Pancreas (tissue), 10 donors: ENCODE measurements around the gene PFDN1. TPM values are rescaled to one million over a fixed set of nuclear protein-coding genes. Genes with fewer than 3 reads are reported as not detected.
A peak's percentile ranks its signal among the peaks of the same experiment; 100 is the strongest.

Source experiments
- ATAC-seq, 4 donors: fragments of 200-7000 bp; cut with Tn5 transposase; one replicate each; pipeline versions ENCODE4 v1.8.0 to v1.9.1; 2020; ENCODE audit warnings: mild to moderate bottlenecking in 4 of 4, moderate library complexity in 4 of 4
- DNase-seq, 6 donors: peaks; one replicate each; pipeline ENCODE4 v3.0.0-alpha.2; 2020
- FAIRE-seq: peaks from 2 replicates; lab custom pipeline; 2012; peaks lifted over from hg19 to GRCh38; lab: Jason Lieb, UNC
- H3K27ac ChIP-seq, 4 donors: fragments of 200-600 bp; sonication (generic); 1 replicate in 3 of 4; 2 replicates in 1 of 4; pipeline versions ENCODE4 v1.5.0 to v1.8.0; 2020
- H3K27me3 ChIP-seq, 4 donors: fragments of 200-600 bp; one replicate each; pipeline ENCODE4 v1.8.0; 2021
- H3K36me3 ChIP-seq, 3 donors: fragments of 200-600 bp; sonication (generic) in 1 of 3; one replicate each; pipeline versions ENCODE4 v1.5.0 to v1.8.0; 2020 to 2021
- H3K4me1 ChIP-seq, 3 donors: fragments of 200-600 bp; one replicate each; pipeline ENCODE4 v1.8.0; 2021
- H3K4me3 ChIP-seq, 4 donors: fragments of 200-600 bp; sonication (generic) in 2 of 4; one replicate each; pipeline versions ENCODE4 v1.5.0 to v1.8.0; 2020 to 2021
- H3K9me3 ChIP-seq, 4 donors: fragments of 200-600 bp; one replicate each; pipeline ENCODE4 v1.8.0; 2021
- WGBS, 2 donors: extraction: QIAGEN DNeasy Blood & Tissue Kit; methylation state at CpG; one replicate each; pipeline ENCODE4 v1.1.7; 2013; 5-methylcytosine and 5-hydroxymethylcytosine counted together
- intact Hi-C, 3 donors: fragments of 100-400 bp; cut with DNase I; formaldehyde crosslinking; loops; one replicate each; pipeline versions ENCODE4 v1.11.1 to v1.14.2; 2022
- polyA plus RNA-seq, 2 donors: library from polyadenylated mRNA; stranded (reverse); fragments of 200-250 nt; gene quantifications; one replicate each; pipeline ENCODE4 v1.2.3, GENCODE V29; 2013
- total RNA-seq, 6 donors: library from RNA; stranded (reverse); fragmentation: NEBNext Ultra II Directional in 4 of 6; extraction: Animal tissue kit (Norgen Biotek cat#: 25700) in 4 of 6; gene quantifications; one replicate each; pipeline versions ENCODE4 v1.2.1 to v1.2.4, GENCODE V29; 2021 to 2023
- TF ChIP-seq, protein P1 (sequence below), 4 donors: fragments of 200-600 bp; sonication (generic) in 3 of 4; IDR thresholded peaks; one replicate each; pipeline versions ENCODE4 v1.5.0 to v1.8.0; 2021; ENCODE audit warnings: antibody characterized with exemption in 4 of 4
- donor health status: healthy with polysubstance abuse.
- donor health status: DM: no; HTN: no; CAD: no; lungs with moderate emphysema.
- donor health status: DM: no; HTN: no; CAD: no.
- donor health status: control.
- donor health status: control.
- donor health status: Bipolar disorder and iron deficiency.
- donor health status: DM: yes; HTN: yes; CAD: no.
- donor health status: DM: no; HTN: no; CAD: no.
- donor health status: DM: no; HTN: no; CAD: no.
- donor health status: DM: yes; HTN: yes; CAD: no.

Gene PFDN1
- total and polyA plus RNA-seq, 8 donors = 10.5 to 43.9 (median 17.5) TPM

GRCh38 chr5:140303966-140304365 is 1.1 kb upstream of the PFDN1 start:
- no peak for DNase-seq
- Histone ChIP-seq H3K4me1 (peaks cover 0 to 15% (median 0%) of the 10 kb centered on the region in 3 donors), H3K9me3 (no peaks in the 10 kb centered on the region), H3K36me3 (no peaks in the 10 kb centered on the region), H3K27me3 (no peaks in the 10 kb centered on the region), H3K4me3 (peak overlapping the region in 1 of 4 donors; percentile 73), H3K27ac (no peak overlapping the region)
- no peak for ATAC-seq
- intact Hi-C loops = no loop called here
- WGBS, 2 donors = 77 to 88% methylated on average over 15 of the region's 15 CpGs
- TF ChIP-seq, protein P1, sequence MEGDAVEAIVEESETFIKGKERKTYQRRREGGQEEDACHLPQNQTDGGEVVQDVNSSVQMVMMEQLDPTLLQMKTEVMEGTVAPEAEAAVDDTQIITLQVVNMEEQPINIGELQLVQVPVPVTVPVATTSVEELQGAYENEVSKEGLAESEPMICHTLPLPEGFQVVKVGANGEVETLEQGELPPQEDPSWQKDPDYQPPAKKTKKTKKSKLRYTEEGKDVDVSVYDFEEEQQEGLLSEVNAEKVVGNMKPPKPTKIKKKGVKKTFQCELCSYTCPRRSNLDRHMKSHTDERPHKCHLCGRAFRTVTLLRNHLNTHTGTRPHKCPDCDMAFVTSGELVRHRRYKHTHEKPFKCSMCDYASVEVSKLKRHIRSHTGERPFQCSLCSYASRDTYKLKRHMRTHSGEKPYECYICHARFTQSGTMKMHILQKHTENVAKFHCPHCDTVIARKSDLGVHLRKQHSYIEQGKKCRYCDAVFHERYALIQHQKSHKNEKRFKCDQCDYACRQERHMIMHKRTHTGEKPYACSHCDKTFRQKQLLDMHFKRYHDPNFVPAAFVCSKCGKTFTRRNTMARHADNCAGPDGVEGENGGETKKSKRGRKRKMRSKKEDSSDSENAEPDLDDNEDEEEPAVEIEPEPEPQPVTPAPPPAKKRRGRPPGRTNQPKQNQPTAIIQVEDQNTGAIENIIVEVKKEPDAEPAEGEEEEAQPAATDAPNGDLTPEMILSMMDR (IDR thresholded peaks at IDR 0.05) = no peak
- no peak for FAIRE-seq

GRCh38 chr5:140301136-140301535 is 1.8 kb downstream of the PFDN1 start:
- H3K27me3 ChIP-seq = no peaks in the 10 kb centered on the region
- H3K27ac ChIP-seq = no peak overlapping the region
- ATAC-seq (no peak), DNase-seq (no peak), FAIRE-seq (no peak)
- peaks cover 0 to 15% (median 0%) of the 10 kb centered on the region in 3 donors for H3K4me1 ChIP-seq
- TF ChIP-seq, protein P1 (IDR thresholded peaks at IDR 0.05) = no peak
- H3K4me3 ChIP-seq = no peak overlapping the region
- no peaks in the 10 kb centered on the region for H3K36me3 ChIP-seq
- H3K9me3 ChIP-seq = no peaks in the 10 kb centered on the region
- 64 to 75% methylated on average over 1 of the region's 1 CpG for WGBS, 2 donors
- intact Hi-C loops = no loop called here

DNA sequence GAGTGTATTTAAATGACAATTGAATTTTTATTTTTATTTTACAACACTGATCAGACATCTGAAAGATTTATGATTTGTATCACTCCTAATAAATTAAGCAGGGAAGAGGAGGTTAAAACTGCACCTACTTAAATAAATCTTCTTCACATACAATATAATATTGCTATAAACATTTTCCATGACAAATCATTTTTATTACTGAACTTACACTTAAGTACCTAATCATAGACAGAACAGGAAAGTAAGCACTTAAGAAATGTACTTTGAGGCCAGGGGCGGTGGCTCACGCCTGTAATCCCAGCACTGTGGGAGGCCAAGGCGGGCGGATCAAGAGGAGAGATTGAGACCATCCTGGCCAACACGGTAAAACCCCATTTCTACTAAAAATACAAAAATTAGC is 3.8 kb downstream of the PFDN1 start:
- intact Hi-C loops = no loop called here
- Histone ChIP-seq H3K9me3 (no peaks in the 10 kb centered on the region), H3K4me3 (no peak overlapping the region), H3K4me1 (peaks cover 0 to 24% (median 11%) of the 10 kb centered on the region in 3 donors), H3K27ac (peak overlapping the region in 1 of 4 donors; percentile 10), H3K27me3 (no peaks in the 10 kb centered on the region), H3K36me3 (no peaks in the 10 kb centered on the region)
- FAIRE-seq (no peak), DNase-seq (no peak), ATAC-seq (no peak)
- 95 to 96% methylated on average over 5 of the region's 5 CpGs for WGBS, 2 donors
- TF ChIP-seq, protein P1 (IDR thresholded peaks at IDR 0.05) = no peak

DNA sequence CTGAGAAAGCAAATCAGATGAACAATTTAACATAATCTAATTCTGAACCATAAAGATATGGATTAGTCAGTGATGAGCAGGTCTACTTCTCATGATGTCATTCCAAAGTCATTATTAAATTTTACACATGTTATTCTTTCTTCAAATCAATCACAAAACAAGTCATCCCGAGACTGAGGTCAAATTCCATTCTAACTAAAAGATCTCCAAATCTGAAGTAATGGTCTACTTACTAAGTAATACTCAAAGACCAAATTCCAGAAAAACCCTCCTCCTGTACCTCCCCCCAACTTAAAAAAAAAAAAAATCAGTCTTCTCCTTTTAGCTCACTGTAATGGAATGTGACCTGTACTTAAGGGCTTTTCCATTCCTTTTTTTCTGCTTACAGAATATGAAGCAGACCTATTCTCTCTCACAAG is 4.7 kb downstream of the PFDN1 start:
- ATAC-seq (no peak), FAIRE-seq (no peak), DNase-seq (no peak)
- 38% methylated on average over 1 of the region's 1 CpG for WGBS, 2 donors
- Histone ChIP-seq H3K27ac (peak overlapping the region in 2 of 4 donors; percentile 1 to 8), H3K36me3 (no peaks in the 10 kb centered on the region), H3K9me3 (no peaks in the 10 kb centered on the region), H3K4me1 (peaks cover 2 to 21% (median 20%) of the 10 kb centered on the region in 3 donors), H3K4me3 (no peak overlapping the region), H3K27me3 (no peaks in the 10 kb centered on the region)
- TF ChIP-seq, protein P1 (IDR thresholded peaks at IDR 0.05) = no peak
- intact Hi-C loops = no loop called here

GRCh38 chr5:140297283-140297682 is 5.6 kb downstream of the PFDN1 start:
- Histone ChIP-seq H3K27me3 (no peaks in the 10 kb centered on the region), H3K9me3 (no peaks in the 10 kb centered on the region), H3K4me3 (no peak overlapping the region), H3K4me1 (peaks cover 11 to 30% (median 29%) of the 10 kb centered on the region in 3 donors), H3K36me3 (no peaks in the 10 kb centered on the region), H3K27ac (no peak overlapping the region)
- ATAC-seq (no peak), FAIRE-seq (no peak), DNase-seq (no peak)
- 72 to 82% methylated on average over 5 of the region's 5 CpGs for WGBS, 2 donors
- TF ChIP-seq, protein P1 (IDR thresholded peaks at IDR 0.05) = no peak
- intact Hi-C loops = no loop called here
